ENCODE data around the gene ZNF90.
"Not testable (repeated sequence)": the region's sequence is repeated elsewhere in the genome, so short reads cannot be mapped to it uniquely, and the experiment has no call there.

The ZNF90 gene

DNA sequence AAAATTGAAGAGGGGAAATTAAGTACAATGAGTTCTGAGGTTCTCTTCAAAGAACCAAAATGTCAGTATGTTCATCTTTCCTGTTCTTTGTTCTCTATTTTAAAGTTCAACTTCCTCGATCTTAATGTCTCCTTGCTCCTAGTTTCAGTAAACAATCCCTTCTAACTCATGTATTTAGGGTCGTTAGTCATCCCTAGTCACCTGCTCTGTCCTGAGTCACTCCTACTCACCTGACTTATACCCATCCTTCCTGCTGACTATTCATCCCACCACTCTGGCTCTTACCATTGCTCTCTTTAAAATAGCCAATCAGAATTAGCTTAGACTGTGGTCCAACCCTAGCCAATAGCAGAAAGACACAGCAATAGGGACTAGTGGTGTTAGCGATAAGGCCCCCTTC, 24.3 kb downstream of the ZNF90 start:
- Histone ChIP-seq H3K4me3 (ENCODE audit: low read length) (no peak overlapping the region), H3K9me2 (replicated peaks; ENCODE audit: control insufficient read depth, low read length) (no peaks in the 10 kb centered on the region), H3K4me2 (ENCODE audit: low read length) (no peak overlapping the region), H3F3A (ENCODE audit: control insufficient read depth, insufficient read depth) (no peaks in the 10 kb centered on the region), H4K20me1 (ENCODE audit: control insufficient read depth, insufficient read depth, low read depth, low read length) (no peaks in the 10 kb centered on the region), H3K36me3 (ENCODE audit: control insufficient read depth, low read length) (peaks cover 31% of the 10 kb centered on the region), H3K9me3 (ENCODE audit: control insufficient read depth, insufficient read depth, low read length) (peaks cover 22% of the 10 kb centered on the region), H3K79me2 (ENCODE audit: control insufficient read depth, low read length) (peaks cover 6% of the 10 kb centered on the region), H3K27me3 (ENCODE audit: control insufficient read depth, low read length) (no peaks in the 10 kb centered on the region), H3K27ac (ENCODE audit: low read depth, low read length) (no peak overlapping the region), H3K4me1 (ENCODE audit: control insufficient read depth, low read length) (no peaks in the 10 kb centered on the region)
- TF ChIP-seq EZH2phosphoT487 (IDR thresholded peaks at IDR 0.05; ENCODE audit: borderline replicate concordance, low read length) = no peak
- TF ChIP-seq, protein P1, sequence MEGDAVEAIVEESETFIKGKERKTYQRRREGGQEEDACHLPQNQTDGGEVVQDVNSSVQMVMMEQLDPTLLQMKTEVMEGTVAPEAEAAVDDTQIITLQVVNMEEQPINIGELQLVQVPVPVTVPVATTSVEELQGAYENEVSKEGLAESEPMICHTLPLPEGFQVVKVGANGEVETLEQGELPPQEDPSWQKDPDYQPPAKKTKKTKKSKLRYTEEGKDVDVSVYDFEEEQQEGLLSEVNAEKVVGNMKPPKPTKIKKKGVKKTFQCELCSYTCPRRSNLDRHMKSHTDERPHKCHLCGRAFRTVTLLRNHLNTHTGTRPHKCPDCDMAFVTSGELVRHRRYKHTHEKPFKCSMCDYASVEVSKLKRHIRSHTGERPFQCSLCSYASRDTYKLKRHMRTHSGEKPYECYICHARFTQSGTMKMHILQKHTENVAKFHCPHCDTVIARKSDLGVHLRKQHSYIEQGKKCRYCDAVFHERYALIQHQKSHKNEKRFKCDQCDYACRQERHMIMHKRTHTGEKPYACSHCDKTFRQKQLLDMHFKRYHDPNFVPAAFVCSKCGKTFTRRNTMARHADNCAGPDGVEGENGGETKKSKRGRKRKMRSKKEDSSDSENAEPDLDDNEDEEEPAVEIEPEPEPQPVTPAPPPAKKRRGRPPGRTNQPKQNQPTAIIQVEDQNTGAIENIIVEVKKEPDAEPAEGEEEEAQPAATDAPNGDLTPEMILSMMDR (IDR thresholded peaks at IDR 0.05; ENCODE audit: low read depth, low read length, poor library complexity, severe bottlenecking) = no peak

DNA sequence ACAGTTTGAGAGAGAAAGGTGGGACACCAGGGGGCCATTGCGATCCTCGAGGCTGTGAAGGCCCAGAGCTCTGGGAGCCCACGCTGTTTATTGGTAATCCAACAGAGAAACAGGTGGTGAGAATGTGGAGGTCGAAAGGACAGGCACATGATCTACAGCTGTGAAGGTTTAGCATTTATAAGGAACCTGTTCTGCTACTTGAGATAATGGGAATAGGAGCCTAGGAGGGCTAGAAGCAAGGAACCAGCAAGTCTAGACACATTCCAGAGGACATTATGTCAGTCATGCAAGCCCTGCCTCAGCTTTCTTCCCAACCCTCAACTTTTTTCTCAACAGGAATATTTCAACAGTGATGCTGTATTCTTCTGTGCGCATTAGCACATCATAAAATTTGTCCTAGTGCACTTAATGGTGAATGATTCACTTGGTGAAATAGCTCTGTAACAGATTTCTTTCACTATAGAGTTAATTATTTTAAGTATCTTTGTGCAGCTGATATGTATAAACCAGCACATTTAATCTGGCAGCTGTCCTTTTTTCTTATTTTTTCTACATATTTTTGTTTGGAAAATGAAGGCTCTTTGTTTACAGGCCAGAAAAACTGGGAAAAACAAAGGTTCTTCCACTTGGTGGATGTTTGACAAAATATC, 25.4 kb downstream of the ZNF90 start:
- H3K4me3 ChIP-seq (ENCODE audit: low read length) = no peak overlapping the region
- no peaks in the 10 kb centered on the region for H3K27me3 ChIP-seq (ENCODE audit: control insufficient read depth, low read length)
- no peaks in the 10 kb centered on the region for H3K4me1 ChIP-seq (ENCODE audit: control insufficient read depth, low read length)
- H3K36me3 ChIP-seq (ENCODE audit: control insufficient read depth, low read length) = peaks cover 38% of the 10 kb centered on the region
- no peaks in the 10 kb centered on the region for H3K9me2 ChIP-seq (replicated peaks; ENCODE audit: control insufficient read depth, low read length)
- peaks cover 2% of the 10 kb centered on the region; the same call in 1 of the 2 replicates for H3K79me2 ChIP-seq (ENCODE audit: control insufficient read depth, low read length)
- no peak overlapping the region for H3K27ac ChIP-seq (ENCODE audit: low read depth, low read length)
- peaks cover 25% of the 10 kb centered on the region; the same call in 1 of the 2 replicates for H3K9me3 ChIP-seq (ENCODE audit: control insufficient read depth, insufficient read depth, low read length)
- H3F3A ChIP-seq (ENCODE audit: control insufficient read depth, insufficient read depth) = no peaks in the 10 kb centered on the region
- no peak for TF ChIP-seq EZH2phosphoT487 (IDR thresholded peaks at IDR 0.05; ENCODE audit: borderline replicate concordance, low read length)
- TF ChIP-seq, protein P1 (IDR thresholded peaks at IDR 0.05; ENCODE audit: low read depth, low read length, poor library complexity, severe bottlenecking) = no peak
- no peak overlapping the region for H3K4me2 ChIP-seq (ENCODE audit: low read length)
- no peaks in the 10 kb centered on the region for H4K20me1 ChIP-seq (ENCODE audit: control insufficient read depth, insufficient read depth, low read depth, low read length)

DNA sequence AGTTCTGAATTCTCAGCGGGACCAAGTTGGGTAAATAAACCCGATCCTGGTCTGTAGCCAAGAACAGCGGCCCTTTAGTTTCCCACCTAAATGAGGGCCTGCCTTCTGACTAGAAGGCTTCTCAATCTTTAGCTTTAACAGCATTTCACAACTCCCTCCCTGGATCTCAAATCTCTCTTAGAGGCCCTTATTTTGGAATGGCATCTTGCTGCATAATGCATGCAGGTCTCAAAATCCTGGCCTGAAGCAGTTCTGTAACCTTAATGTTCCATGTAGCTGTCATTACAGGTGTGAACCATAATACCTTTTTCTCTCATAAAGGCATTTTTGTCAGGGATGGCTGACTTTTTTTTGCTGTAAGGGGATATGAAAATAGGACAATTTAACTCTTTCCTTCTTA, 29.5 kb downstream of the ZNF90 start:
- H3K79me2 ChIP-seq (ENCODE audit: control insufficient read depth, low read length) = no peaks in the 10 kb centered on the region
- peaks cover 36% of the 10 kb centered on the region for H3K36me3 ChIP-seq (ENCODE audit: control insufficient read depth, low read length)
- no peaks in the 10 kb centered on the region for H3K27me3 ChIP-seq (ENCODE audit: control insufficient read depth, low read length)
- H3K27ac ChIP-seq (ENCODE audit: low read depth, low read length) = no peak overlapping the region
- no peaks in the 10 kb centered on the region for H3K4me1 ChIP-seq (ENCODE audit: control insufficient read depth, low read length)
- no peaks in the 10 kb centered on the region for H3F3A ChIP-seq (ENCODE audit: control insufficient read depth, insufficient read depth)
- no peaks in the 10 kb centered on the region for H4K20me1 ChIP-seq (ENCODE audit: control insufficient read depth, insufficient read depth, low read depth, low read length)
- no peaks in the 10 kb centered on the region for H3K9me2 ChIP-seq (replicated peaks; ENCODE audit: control insufficient read depth, low read length)
- H3K4me2 ChIP-seq (ENCODE audit: low read length) = no peak overlapping the region
- no peak for TF ChIP-seq EZH2phosphoT487 (IDR thresholded peaks at IDR 0.05; ENCODE audit: borderline replicate concordance, low read length)
- no peak overlapping the region for H3K4me3 ChIP-seq (ENCODE audit: low read length)
- H3K9me3 ChIP-seq (ENCODE audit: control insufficient read depth, insufficient read depth, low read length) = peaks cover 16% of the 10 kb centered on the region; the same call in 1 of the 2 replicates

DNA sequence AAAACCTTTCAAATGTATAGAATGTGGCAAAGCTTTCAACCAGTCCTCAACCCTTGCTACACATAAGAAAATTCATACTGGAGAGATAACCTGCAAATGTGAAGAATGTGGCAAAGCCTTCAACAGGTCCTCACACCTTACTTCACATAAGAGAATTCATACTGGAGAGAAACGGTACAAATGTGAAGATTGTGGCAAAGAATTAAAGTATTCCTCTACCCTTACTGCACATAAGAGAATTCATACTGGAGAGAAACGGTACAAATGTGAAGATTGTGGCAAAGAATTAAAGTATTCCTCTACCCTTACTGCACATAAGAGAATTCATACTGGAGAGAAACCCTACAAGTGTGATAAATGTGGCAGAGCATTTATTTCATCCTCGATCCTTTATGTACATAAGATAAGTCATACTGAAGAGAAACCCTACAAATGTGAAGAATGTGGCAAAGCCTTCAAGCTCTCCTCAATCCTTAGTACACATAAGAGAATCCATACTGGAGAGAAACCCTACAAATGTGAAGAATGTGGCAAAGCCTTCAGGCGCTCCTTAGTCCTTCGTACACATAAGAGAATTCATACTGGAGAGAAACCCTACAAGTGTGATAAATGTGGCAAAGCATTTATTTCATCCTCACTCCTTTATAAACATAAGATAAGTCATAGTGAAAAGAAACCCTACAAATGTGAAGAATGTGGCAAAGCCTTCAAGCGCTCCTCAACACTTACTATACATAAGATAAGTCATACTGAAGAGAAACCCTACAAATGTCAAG, 40.5 kb downstream of the ZNF90 start:
- not testable (repeated sequence) for H3K27ac ChIP-seq (ENCODE audit: low read depth, low read length); H4K20me1 ChIP-seq (ENCODE audit: control insufficient read depth, insufficient read depth, low read depth, low read length); H3K79me2 ChIP-seq (ENCODE audit: control insufficient read depth, low read length); H3F3A ChIP-seq (ENCODE audit: control insufficient read depth, insufficient read depth); H3K4me2 ChIP-seq (ENCODE audit: low read length); H3K4me3 ChIP-seq (ENCODE audit: low read length); H3K27me3 ChIP-seq (ENCODE audit: control insufficient read depth, low read length); H3K9me2 ChIP-seq (replicated peaks; ENCODE audit: control insufficient read depth, low read length); H3K4me1 ChIP-seq (ENCODE audit: control insufficient read depth, low read length)
- peaks cover 49% of the 10 kb centered on the region for H3K36me3 ChIP-seq (ENCODE audit: control insufficient read depth, low read length)
- peaks cover 41% of the 10 kb centered on the region for H3K9me3 ChIP-seq (ENCODE audit: control insufficient read depth, insufficient read depth, low read length)
